PC-9 (cell line): ENCODE results near the gene PPM1F.

ENCODE experiments used
- EZH2 ChIP-seq: fragments of 200-600 bp; sonication (generic); IDR thresholded peaks from 2 replicates; pipeline ENCODE4 v1.8.0; 2017; ENCODE audit warnings: antibody characterized with exemption, low read depth
- TF ChIP-seq, protein P1 (sequence below): fragments of 200-600 bp; sonication (generic); conservative IDR thresholded peaks from 2 replicates; pipeline ENCODE4 v1.6.1; 2017; ENCODE audit warnings: mixed run types, antibody characterized with exemption, mild to moderate bottlenecking, moderate library complexity

DNA sequence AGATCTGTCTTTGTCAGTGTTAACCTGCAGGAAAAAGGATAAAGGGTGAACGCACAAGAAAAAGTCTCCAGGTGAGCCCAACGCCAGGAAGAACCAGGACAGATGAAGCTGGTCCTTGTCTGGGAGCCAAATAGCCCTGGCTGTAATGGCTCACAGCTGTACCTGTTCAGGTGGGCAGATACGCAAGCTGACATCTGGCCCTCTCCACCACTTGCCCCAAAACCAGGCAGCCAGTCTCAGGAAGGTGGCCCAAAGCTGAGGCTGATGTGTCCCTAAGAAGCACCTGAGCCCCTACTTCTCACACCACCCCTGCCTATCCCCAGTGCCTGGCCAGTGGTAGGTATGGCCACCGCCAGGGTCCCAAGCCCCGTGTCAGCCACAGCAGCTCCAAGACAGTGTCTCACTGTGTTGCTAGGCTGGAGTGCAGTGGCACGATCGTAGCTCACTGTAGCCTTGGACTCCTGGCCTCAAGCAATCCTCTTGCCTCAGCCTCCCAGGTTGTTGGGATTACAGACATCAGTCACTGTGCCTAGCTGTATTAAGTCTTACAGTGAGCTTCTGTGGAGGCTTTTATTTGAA is 15.1 kb upstream of the PPM1F start:
- TF ChIP-seq, protein P1, sequence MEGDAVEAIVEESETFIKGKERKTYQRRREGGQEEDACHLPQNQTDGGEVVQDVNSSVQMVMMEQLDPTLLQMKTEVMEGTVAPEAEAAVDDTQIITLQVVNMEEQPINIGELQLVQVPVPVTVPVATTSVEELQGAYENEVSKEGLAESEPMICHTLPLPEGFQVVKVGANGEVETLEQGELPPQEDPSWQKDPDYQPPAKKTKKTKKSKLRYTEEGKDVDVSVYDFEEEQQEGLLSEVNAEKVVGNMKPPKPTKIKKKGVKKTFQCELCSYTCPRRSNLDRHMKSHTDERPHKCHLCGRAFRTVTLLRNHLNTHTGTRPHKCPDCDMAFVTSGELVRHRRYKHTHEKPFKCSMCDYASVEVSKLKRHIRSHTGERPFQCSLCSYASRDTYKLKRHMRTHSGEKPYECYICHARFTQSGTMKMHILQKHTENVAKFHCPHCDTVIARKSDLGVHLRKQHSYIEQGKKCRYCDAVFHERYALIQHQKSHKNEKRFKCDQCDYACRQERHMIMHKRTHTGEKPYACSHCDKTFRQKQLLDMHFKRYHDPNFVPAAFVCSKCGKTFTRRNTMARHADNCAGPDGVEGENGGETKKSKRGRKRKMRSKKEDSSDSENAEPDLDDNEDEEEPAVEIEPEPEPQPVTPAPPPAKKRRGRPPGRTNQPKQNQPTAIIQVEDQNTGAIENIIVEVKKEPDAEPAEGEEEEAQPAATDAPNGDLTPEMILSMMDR, result no peak
- no peak for TF ChIP-seq EZH2
